ENCODE measurements around the gene DPP10.

The DPP10 gene

GRCh38 chr2:115807276-115807675 lies 1364.8 kb downstream of the DPP10 start:
- DNase-seq = no peak

- DNase-seq = no peak
These were observed 1383.5 kb downstream of the DPP10 start for GRCh38 chr2:115825912-115826311.

GRCh38 chr2:115833196-115833595 lies 1390.8 kb downstream of the DPP10 start:
- no peak for DNase-seq

- DNase-seq = no peak
These were observed 1396.1 kb downstream of the DPP10 start for GRCh38 chr2:115838539-115838938.

- no peak for DNase-seq
These were observed 1399.9 kb downstream of the DPP10 start for GRCh38 chr2:115842306-115842705.

- no peak for DNase-seq
These were observed 1405.8 kb downstream of the DPP10 start for GRCh38 chr2:115848192-115848591.

- DNase-seq = no peak
These were observed 1424.6 kb downstream of the DPP10 start for GRCh38 chr2:115867024-115867423.

- no peak for DNase-seq
These were observed 1432.0 kb downstream of the DPP10 start for GRCh38 chr2:115874427-115874826.

- no peak for DNase-seq
These were observed 1438.1 kb downstream of the DPP10 start for GRCh38 chr2:115880558-115880957.

- DNase-seq = no peak
These were observed 1444.9 kb downstream of the DPP10 start for GRCh38 chr2:115887209-115887776.
